MG63 (cell line): Measurements from ENCODE around the gene ADAM15. TPM values are rescaled to one million over a fixed set of nuclear protein-coding genes. Genes with fewer than 3 reads are reported as not detected.

Experiments used
- DNase-seq: peaks from one replicate; pipeline ENCODE4 v3.0.0-alpha.2; 2020
- H3K27me3 ChIP-seq: fragments of 250-450 bp; sonication (Bioruptor Pico); 2 replicates; pipeline ENCODE4 v1.5.1; 2020; ENCODE audit warnings: mild to moderate bottlenecking, moderate library complexity
- H3K36me3 ChIP-seq: fragments of 250-450 bp; sonication (Bioruptor Pico); 2 replicates; pipeline ENCODE4 v1.5.1; 2020; ENCODE audit warnings: mild to moderate bottlenecking, moderate library complexity
- H3K4me3 ChIP-seq: fragments of 250-450 bp; sonication (Bioruptor Pico); 2 replicates; pipeline ENCODE4 v1.5.1; 2020; ENCODE audit warnings: mild to moderate bottlenecking, moderate library complexity
- H3K9me3 ChIP-seq: fragments of 250-450 bp; sonication (Bioruptor Pico); 2 replicates; pipeline ENCODE4 v1.5.1; 2020; ENCODE audit warnings: mild to moderate bottlenecking, moderate library complexity
- total RNA-seq: library from RNA; depleted of rRNA; stranded (reverse); fragments of >200 nt; shearing (Covaris generic); gene quantifications from 2 replicates; pipeline ENCODE4 v1.2.3, GENCODE V29; 2014; ENCODE audit warnings: low replicate concordance; rRNA removed

The ADAM15 gene
- total RNA-seq, 1 experiment from 2014 or later: 285 TPM

DNA sequence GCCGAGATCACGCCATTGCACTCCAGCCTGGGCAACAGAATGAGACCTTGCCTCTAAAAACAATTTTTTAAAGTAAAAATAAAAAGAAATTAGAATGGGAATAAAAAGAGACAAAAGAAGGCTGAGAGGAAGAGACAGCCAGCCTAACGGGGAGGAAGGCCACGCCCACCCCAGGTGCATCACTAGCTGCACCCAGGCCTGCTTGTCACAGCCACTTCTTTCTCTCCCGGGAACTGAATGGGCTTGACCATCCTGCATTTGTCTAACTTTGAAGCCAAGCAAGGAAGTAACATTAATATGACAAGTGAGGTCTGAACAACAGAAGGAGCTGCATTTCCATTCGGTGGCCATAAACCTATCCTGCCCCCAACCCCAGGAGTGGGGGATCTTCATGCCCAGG, 55.7 kb downstream of the ADAM15 start:
- Histone ChIP-seq H3K4me3 (no peak overlapping the region), H3K27me3 (0 out of 2 replicates have a peak, but pooled peaks cover 3% of the 10 kb centered on the region), H3K36me3 (no peaks in the 10 kb centered on the region)

DNA sequence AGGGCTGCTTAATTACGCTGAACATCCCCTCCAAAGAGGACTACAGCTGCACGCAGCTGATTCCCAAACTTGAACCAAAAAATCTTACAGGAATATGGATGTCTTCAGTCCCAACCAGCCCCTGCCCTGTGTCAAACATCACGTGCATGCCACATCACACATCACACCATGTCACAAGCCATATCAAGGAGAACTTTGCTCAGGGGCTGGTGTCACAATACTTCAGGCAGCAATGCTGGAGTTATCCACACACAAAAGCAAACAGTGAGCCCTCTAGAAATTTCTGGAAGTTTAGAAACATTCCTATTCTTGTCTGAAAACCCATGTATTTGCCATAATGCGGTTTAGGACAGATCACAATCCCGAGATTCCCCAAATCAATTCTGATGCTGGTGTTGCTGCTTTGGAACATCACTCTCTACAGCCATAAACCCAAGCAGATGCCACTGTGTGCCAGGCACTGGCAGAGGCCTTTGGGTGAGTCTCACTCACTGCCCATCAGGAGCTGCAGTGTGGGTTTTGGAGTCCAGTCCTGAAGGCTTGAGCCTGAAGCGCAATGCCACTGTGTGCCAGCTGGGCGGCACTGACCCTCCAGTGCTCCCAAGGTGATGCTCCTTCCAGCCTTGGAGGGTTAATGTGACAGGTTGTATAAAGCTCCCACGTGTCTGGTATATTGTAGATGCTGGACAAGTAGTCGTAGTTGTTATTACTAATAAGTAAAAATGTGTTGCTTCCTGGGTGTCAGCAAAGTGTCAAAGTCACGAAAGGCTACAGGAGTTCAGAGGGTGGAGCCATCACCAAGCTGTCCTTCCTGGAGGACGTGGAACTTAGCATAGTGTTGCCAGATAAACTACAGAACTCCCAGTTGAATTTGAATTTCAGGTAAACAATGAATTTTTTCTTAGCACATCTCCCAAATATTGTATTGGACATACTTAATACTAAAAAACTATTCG, 56.5 kb downstream of the ADAM15 start:
- 0 out of 2 replicates have a peak, but pooled peaks cover 3% of the 10 kb centered on the region for H3K27me3 ChIP-seq
- no peaks in the 10 kb centered on the region for H3K36me3 ChIP-seq
- H3K9me3 ChIP-seq: no peaks in the 10 kb centered on the region
- DNase-seq: no peak
- no peak overlapping the region for H3K4me3 ChIP-seq

More for the DNA sequence above, 55.7 kb downstream of the ADAM15 start:
- no peak for DNase-seq
- H3K9me3 ChIP-seq: no peaks in the 10 kb centered on the region

DNA sequence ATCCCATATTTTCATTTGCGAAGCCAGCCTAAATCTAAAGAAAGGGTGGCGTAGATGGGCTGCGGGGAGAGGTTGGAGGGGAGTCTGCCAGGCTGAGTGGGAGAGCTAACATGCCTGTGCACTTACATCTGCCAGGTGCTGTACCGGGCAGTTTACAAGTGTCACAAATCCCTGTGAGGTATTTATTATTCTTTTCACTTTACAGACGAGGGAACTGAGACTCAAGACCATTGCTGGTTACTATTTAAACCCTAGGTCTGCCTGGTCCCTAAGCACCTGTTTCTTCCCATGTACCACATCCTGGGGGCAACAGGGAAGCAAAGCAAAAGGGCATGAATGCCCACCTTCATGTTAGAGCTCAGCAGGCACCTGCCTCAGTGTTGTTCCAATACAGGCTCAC, 57.2 kb downstream of the ADAM15 start:
- no peak for DNase-seq
- H3K36me3 ChIP-seq: no peaks in the 10 kb centered on the region
- 0 out of 2 replicates have a peak, but pooled peaks cover 3% of the 10 kb centered on the region for H3K27me3 ChIP-seq
- H3K4me3 ChIP-seq: no peak overlapping the region
- H3K9me3 ChIP-seq: no peaks in the 10 kb centered on the region

DNA sequence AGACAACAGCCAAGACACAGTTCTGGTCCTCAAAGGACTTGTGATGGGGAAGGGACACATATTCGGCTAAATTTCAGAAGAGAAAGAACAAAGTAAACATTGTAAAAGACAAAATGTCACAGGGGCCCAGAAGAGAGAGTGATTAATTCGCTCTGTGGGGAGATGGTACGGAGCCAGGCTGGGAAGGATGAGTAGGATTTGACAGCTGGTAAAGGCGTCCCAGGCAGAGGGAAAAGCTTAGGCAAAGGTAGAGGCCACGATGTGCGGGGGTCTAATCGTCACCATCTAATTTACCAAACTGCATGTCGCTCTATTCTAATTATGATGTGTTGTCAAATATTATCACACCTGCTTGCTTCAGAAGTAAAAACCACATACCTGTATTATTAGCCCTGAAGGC, 59.3 kb downstream of the ADAM15 start:
- no peak for DNase-seq
- H3K4me3 ChIP-seq: no peak overlapping the region
- 0 out of 2 replicates have a peak, but pooled peaks cover 3% of the 10 kb centered on the region for H3K27me3 ChIP-seq
- H3K36me3 ChIP-seq: no peaks in the 10 kb centered on the region
- no peaks in the 10 kb centered on the region for H3K9me3 ChIP-seq

DNA sequence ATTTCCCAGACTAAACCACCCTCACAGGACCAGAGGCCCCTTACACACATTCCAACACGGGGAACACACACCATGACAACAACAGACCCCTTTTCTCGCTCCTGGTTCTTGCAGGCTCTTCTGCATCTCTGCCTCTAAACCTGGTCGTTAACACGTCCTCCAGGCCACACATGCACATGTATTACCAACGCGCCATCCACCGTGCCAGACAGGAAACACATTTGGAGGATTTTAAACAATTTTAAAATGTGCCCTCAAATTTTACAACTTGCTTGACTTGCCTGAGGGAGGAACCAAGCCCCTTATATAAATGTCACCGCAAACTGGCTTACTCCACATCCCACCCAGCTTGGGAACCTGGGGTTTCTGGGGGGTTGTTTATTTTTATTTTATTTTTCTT, 59.7 kb downstream of the ADAM15 start:
- Histone ChIP-seq H3K27me3 (0 out of 2 replicates have a peak, but pooled peaks cover 3% of the 10 kb centered on the region), H3K36me3 (no peaks in the 10 kb centered on the region), H3K4me3 (no peak overlapping the region), H3K9me3 (no peaks in the 10 kb centered on the region)
- DNase-seq: no peak

Other genes with a start within 250 kb of the ADAM15 start
- gene KCNN3, start 181.0 kb upstream of the ADAM15 start, total RNA-seq: 1.6 TPM in 1 of 2 replicates, not detected in the other
- 68.7 and 77.6 TPM in 2 replicates for gene PMVK, start 114.6 kb upstream of the ADAM15 start, total RNA-seq
- 6.9 and 16.0 TPM in 2 replicates for gene PBXIP1, start 95.2 kb upstream of the ADAM15 start, total RNA-seq
- 10.3 and 16.2 TPM in 2 replicates for gene PYGO2, start 89.5 kb upstream of the ADAM15 start, total RNA-seq
- 140 and 175 TPM in 2 replicates for gene SHC1, start 80.6 kb upstream of the ADAM15 start, total RNA-seq
- gene CKS1B, start 76.6 kb upstream of the ADAM15 start, total RNA-seq: 124 and 222 TPM in 2 replicates
- gene FLAD1, start 68.0 kb upstream of the ADAM15 start, total RNA-seq: 39.6 and 49.6 TPM in 2 replicates
- gene LENEP, start 57.7 kb upstream of the ADAM15 start, total RNA-seq: not detected in 2 replicates
- 25.7 and 60.5 TPM in 2 replicates for gene ZBTB7B, start 48.5 kb upstream of the ADAM15 start, total RNA-seq
- not detected in 2 replicates for gene DCST2, start 17.5 kb upstream of the ADAM15 start, total RNA-seq
- not detected in 2 replicates for gene DCST1, start 17.5 kb upstream of the ADAM15 start, total RNA-seq
- 12.0 and 13.0 TPM in 2 replicates for gene EFNA4, start 12.4 kb downstream of the ADAM15 start, total RNA-seq
- 0.64 and 3.0 TPM in 2 replicates for gene EFNA3, start 27.5 kb downstream of the ADAM15 start, total RNA-seq
- gene EFNA1, start 76.6 kb downstream of the ADAM15 start, total RNA-seq: 0.37 and 4.1 TPM in 2 replicates
- gene SLC50A1, start 84.5 kb downstream of the ADAM15 start, total RNA-seq: 25.9 and 56.9 TPM in 2 replicates
- 48.9 TPM in 1 of 2 replicates, not detected in the other for gene DPM3, start 89.2 kb downstream of the ADAM15 start, total RNA-seq
- gene KRTCAP2, start 122.0 kb downstream of the ADAM15 start, total RNA-seq: 220 and 236 TPM in 2 replicates
- gene TRIM46, start 122.5 kb downstream of the ADAM15 start, total RNA-seq: not detected in 2 replicates
- gene THBS3, start 156.6 kb downstream of the ADAM15 start, total RNA-seq: 9.1 and 11.0 TPM in 2 replicates
- 97.2 and 100 TPM in 2 replicates for gene MTX1, start 157.4 kb downstream of the ADAM15 start, total RNA-seq
- 7.7 and 9.2 TPM in 2 replicates for gene ENTREP3, start 204.2 kb downstream of the ADAM15 start, total RNA-seq
- gene SCAMP3, start 211.0 kb downstream of the ADAM15 start, total RNA-seq: 116 TPM in 2 replicates
- gene CLK2, start 222.2 kb downstream of the ADAM15 start, total RNA-seq: 21.8 and 28.3 TPM in 2 replicates
- gene HCN3, start 226.1 kb downstream of the ADAM15 start, total RNA-seq: 0.10 and 1.2 TPM in 2 replicates